Choroid plexus epithelial cell (primary cell): Measurements from ENCODE around the gene APAF1.
"Not testable (repeated sequence)": the region's sequence is repeated elsewhere in the genome, so short reads cannot be mapped to it uniquely, and the experiment has no call there.

Experiments
- DNase-seq: peaks from one replicate; pipeline ENCODE4 v3.0.0-alpha.2; 2010; ENCODE audit warnings: low read depth
- H3K4me3 ChIP-seq: 2 replicates; pipeline ENCODE4 v1.5.1; 2011; ENCODE audit warnings: low read depth, mild to moderate bottlenecking, control low read depth, low read length, moderate library complexity
- TF ChIP-seq, protein P1 (sequence below): conservative IDR thresholded peaks from 2 replicates; pipeline ENCODE4 v1.5.1; 2011; ENCODE audit warnings: low read depth, mild to moderate bottlenecking, control low read depth, inconsistent platforms, low read length, moderate library complexity

APAF1 gene

DNA sequence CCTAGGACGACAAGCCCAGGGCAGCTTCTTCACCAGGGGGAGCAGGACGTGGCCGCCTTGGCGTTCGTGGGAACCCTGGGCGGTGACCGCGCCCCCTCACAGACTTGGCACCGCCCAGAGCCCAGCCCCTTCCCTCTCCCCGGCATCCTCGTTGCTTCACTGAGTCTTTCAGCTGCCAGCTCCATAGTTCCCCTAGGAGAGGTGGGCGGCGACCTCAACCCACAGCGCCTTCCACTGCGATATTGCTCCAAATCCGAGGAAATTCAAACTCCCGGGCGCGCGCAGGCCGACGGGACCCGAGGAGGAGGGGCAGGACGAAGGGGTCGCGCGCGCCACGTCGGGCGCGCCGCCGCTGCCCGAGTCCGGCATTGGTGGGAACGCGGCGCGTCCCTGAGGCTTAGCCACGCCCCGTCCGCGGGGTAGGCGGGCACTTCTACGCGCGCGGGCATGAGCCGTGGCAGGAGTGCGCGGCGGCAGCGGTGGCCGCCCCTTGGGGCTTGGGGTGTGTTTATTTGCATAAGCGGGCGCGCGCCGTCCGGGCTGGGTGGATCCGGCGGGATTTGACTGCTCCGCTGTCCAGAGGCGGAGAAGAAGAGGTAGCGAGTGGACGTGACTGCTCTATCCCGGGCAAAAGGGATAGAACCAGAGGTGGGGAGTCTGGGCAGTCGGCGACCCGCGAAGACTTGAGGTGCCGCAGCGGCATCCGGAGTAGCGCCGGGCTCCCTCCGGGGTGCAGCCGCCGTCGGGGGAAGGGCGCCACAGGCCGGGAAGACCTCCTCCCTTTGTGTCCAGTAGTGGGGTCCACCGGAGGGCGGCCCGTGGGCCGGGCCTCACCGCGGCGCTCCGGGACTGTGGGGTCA is at the start of gene APAF1, which contains the start of gene IKBIP:
TSS of gene APAF1 (plus strand) at position 579 of the 860 bp plus-strand sequence. CDS start 3,070 bp downstream, outside the sequence.
TSS of gene IKBIP (minus strand) at position 77 of the 860 bp plus-strand sequence. CDS start 87 bp downstream, outside the sequence.
- H3K4me3 ChIP-seq = peak within 1 kb of the TSS; percentile 95
- DNase-seq = peak; percentile 97
- TF ChIP-seq, protein P1, sequence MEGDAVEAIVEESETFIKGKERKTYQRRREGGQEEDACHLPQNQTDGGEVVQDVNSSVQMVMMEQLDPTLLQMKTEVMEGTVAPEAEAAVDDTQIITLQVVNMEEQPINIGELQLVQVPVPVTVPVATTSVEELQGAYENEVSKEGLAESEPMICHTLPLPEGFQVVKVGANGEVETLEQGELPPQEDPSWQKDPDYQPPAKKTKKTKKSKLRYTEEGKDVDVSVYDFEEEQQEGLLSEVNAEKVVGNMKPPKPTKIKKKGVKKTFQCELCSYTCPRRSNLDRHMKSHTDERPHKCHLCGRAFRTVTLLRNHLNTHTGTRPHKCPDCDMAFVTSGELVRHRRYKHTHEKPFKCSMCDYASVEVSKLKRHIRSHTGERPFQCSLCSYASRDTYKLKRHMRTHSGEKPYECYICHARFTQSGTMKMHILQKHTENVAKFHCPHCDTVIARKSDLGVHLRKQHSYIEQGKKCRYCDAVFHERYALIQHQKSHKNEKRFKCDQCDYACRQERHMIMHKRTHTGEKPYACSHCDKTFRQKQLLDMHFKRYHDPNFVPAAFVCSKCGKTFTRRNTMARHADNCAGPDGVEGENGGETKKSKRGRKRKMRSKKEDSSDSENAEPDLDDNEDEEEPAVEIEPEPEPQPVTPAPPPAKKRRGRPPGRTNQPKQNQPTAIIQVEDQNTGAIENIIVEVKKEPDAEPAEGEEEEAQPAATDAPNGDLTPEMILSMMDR = no peak

GRCh38 chr12:98597313-98597712 is 47.8 kb upstream of the APAF1 start:
- not testable (repeated sequence) for H3K4me3 ChIP-seq, DNase-seq

GRCh38 chr12:98601924-98602323 is 43.2 kb upstream of the APAF1 start:
- no peak overlapping the region for H3K4me3 ChIP-seq
- TF ChIP-seq, protein P1 = no peak
- DNase-seq = no peak

DNA sequence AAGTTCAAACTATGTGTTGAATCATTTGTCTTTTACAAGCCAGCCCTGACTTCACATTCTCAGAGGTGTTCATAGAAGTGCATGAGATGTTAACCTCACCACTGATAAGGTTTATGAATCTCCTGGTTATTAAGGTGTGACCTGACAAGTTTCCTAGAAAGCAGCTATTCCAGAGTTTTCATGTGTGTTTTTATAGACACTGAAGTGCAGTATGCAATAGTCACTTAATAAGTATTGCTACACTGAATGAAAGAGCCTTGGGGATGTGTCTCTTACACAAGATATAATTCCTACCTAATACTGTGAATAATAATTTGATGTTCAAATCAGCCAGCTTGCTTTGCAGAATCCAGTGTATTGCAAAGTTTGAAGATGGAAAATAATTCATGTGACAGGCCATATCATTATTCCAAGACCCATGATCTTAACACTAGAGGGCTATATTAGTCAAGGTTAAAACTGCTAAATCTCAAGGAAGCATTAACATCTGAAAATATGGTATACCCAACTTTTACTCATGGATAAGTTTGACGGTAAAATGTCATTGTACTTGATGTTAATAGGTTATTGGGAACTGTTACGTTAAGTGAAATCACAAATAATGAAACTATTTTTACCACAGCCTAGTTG is 38.6 kb upstream of the APAF1 start:
- TF ChIP-seq, protein P1 = no peak
- DNase-seq = peak; percentile 27
- H3K4me3 ChIP-seq = no peak overlapping the region

DNA sequence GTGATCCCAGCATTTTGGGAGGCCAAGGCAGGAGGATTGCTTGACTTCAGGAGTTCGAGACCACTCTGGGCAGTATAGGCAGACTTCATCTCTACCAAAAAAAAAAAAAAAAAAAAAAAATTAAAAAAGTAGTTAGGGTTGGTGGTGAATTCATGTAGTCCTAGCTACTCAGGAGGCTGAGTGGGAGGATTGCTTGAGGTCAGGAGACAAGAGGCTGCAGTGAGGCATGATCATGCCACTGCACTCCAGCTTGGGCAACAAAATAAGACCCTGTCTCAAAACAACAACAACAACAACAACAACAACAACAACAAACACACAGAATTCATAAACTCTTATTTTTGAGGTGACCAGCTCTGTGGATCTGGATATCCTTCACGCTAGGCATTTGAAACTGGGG is 34.5 kb upstream of the APAF1 start:
- TF ChIP-seq, protein P1 = no peak
- no peak for DNase-seq
- H3K4me3 ChIP-seq = no peak overlapping the region

DNA sequence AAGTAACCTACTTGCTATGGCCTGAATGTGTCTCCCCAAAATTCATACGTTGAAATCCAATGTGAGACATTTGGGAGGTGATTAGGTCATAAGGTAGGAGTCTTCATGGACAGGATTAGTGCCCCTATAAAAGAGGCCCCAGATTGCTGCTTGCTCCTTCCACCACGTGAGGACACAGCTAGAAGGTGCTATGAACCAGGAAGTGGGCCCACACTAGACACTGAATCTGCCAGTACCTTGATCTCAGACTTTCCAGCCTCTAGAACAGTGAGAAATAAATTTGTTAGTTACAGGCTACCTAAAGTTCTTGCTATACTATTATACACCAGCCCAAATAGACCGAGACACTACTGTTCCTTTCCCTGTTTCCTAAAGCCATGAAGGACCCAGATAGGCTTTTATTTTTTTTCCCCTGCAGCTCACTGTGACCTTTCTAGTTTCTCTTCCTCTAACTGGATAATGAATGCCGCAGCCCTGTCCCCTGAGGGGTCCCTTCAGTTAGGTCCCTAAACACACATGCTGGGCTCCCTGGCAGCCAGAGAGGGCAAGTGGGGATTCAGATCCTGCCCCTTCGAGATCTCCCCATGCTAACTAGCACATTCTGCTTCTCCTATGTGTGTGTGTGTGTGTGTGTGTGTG is 32.3 kb upstream of the APAF1 start:
- no peak overlapping the region for H3K4me3 ChIP-seq
- TF ChIP-seq, protein P1 = no peak
- no peak for DNase-seq

DNA sequence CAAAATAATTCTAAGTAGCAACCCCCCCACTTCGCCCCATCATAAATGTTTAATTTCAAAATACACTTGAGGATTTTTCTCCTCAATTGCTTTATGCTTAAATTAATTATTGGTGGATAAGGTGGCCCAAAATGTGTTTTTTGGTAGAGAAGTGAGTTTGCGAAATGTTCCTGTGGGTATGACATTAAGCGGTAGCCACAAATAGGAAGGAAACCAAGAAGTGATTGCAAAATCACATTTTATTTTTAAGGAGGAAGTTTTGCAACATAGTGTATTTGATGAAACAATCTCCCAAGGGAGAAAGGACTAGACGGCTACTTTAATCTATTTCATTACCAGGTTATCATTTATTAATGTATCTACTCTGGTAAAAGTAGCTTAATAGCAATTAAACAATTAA is 26.1 kb upstream of the APAF1 start:
- TF ChIP-seq, protein P1 = no peak
- peak; percentile 78 for DNase-seq
- no peak overlapping the region for H3K4me3 ChIP-seq
